ENCODE data around the gene TBC1D2.
A peak's percentile ranks its signal among the peaks of the same experiment; 100 is the strongest.

DNA sequence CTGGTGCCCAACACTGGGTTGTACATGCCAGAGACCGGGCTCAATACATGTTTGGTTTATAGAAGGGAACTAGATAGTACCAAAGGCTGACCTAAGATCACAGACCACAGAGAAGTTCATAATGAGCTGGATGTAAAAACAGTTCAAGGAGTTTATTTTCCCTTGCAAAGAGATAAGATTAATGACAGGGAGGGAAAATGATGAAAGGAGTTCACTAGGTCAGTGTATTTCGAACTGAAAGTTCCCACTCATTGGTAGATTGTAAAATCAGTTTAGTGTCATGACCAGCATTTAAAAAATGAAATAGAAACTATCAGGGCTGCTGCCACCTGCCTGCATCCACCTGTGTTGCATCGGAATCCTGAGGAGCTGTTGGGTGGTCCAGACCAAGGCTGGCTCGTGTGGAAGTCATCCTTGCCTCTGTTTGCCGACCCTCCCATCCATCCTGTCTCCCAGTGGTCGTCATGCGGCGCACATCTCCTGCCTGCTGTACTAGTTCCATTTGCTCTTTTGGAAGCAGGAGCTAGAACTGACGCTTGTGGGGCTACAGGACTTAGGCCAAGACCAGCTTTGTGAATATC is 21.1 kb downstream of the TBC1D2 start:
- TF ChIP-seq EZH2 (IDR thresholded peaks at IDR 0.05; ENCODE audit: borderline replicate concordance, low read depth, low read length, severe bottlenecking), result no peak
- TF ChIP-seq, protein P1, sequence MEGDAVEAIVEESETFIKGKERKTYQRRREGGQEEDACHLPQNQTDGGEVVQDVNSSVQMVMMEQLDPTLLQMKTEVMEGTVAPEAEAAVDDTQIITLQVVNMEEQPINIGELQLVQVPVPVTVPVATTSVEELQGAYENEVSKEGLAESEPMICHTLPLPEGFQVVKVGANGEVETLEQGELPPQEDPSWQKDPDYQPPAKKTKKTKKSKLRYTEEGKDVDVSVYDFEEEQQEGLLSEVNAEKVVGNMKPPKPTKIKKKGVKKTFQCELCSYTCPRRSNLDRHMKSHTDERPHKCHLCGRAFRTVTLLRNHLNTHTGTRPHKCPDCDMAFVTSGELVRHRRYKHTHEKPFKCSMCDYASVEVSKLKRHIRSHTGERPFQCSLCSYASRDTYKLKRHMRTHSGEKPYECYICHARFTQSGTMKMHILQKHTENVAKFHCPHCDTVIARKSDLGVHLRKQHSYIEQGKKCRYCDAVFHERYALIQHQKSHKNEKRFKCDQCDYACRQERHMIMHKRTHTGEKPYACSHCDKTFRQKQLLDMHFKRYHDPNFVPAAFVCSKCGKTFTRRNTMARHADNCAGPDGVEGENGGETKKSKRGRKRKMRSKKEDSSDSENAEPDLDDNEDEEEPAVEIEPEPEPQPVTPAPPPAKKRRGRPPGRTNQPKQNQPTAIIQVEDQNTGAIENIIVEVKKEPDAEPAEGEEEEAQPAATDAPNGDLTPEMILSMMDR (IDR thresholded peaks at IDR 0.05; ENCODE audit: borderline replicate concordance, extremely low read depth, low read length, poor library complexity, severe bottlenecking), result peak; percentile 36
